Central memory CD4-positive, alpha-beta T cell (primary cell): ENCODE measurements around the gene METTL1.
A peak's percentile ranks its signal among the peaks of the same experiment; 100 is the strongest.
"Not testable (repeated sequence)": the region's sequence is repeated elsewhere in the genome, so short reads cannot be mapped to it uniquely, and the experiment has no call there.

Experiments used
- DNase-seq: peaks from one replicate; pipeline ENCODE4 v3.0.0; 2022

Gene METTL1

GRCh38 chr12:57796996-57797395 is 25.1 kb upstream of the METTL1 start:
- DNase-seq, result no peak

- no peak for DNase-seq
These were observed 23.4 kb upstream of the METTL1 start for GRCh38 chr12:57795354-57795753.

DNA sequence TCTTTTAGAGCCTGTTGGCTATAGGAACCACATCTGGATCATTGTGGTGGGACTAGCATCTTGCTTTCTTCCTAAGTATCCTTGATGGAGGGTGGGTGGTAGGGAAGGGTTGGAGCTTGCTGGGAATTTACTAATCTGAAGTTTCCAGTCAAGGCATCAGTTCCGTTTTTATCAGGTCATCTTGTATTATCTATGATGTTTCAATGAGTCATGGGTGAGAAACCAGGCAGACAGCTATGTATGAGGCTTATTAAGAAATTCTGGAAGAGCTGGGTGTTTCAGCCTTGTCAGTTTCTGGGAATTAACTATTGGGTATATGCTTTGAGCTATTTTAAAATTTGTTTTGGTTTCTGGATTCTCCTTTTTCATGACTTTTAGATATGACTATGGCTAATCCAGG is 22.0 kb upstream of the METTL1 start:
- no peak for DNase-seq

DNA sequence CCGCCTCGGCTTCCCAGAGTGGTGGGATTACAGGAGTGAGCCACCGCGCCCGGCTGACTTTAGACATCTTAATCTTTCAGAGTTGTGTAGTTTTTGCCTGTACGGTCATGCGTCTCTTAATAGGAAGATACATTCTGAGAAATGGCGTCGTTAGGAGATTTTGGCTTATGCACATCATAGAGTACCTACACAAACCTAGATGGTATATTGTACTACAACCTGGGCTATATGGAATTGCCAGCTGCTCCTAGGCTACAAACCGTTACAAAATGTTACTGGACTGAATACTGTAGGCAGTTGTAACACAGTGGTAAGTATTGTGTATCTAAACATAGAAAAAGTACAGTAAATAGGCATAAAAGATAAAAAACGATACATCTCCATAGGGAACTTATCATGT is 12.0 kb upstream of the METTL1 start:
- DNase-seq, result no peak

DNA sequence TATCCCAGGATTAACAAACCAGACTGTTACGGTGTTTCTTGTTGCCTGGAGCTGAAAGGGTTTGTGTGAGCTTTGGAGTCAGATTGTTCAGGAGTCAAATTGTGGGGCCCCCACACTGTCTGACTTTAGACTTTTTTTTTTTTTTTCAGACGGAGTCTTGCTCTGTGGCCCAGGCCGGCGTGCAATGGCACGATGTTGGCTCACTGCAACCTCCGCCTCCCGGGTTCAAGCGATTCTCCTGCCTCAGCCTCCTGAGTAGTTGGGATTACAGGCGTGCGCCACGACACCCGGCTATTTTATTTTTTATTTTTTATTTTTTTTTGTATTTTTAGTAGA is 11.5 kb upstream of the METTL1 start:
- DNase-seq, result no peak

GRCh38 chr12:57782608-57783465 is 10.9 kb upstream of the METTL1 start, which contains the start of gene TSFM:
Gene TSFM (plus strand): TSS chr12:57782787. CDS start chr12:57782802, 15 bp downstream.
- peak; percentile 93 for DNase-seq

DNA sequence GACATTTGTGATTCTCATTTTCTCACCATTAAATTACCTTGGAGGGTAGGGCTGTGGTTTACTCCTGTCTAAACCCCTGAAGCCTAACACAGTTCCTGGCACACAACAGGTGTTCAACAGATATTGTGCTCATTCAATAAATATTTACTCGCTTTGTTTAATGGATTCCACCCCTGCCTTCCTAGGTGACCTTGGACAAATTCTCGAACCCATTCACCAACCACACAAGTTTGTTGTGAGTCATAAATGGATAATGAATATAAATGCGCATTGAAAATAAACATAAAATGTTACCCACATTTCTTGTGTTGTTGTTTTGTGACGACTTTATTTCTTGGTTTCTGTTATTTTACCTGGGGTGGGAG is 10.3 kb upstream of the METTL1 start:
- DNase-seq, result no peak

DNA sequence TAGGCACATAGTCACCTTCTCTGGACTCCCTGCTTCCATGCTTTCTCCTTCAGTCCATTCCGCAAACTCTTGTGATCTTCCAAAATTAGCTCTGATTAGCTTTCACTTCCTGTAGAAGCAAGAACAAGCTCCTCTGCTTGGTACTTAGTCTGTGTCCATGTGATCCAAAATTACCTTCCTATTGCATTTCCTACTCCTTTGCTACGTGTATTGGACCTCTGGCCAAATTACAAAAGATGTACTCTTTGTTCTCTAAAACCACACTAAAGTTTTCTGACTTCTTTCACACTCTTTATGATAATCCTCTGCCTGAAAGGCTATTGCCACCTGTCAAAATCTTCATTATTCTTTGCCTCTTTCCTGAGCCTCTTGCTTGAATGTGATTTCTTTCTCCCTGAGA is 9.9 kb upstream of the METTL1 start:
- DNase-seq, result no peak

DNA sequence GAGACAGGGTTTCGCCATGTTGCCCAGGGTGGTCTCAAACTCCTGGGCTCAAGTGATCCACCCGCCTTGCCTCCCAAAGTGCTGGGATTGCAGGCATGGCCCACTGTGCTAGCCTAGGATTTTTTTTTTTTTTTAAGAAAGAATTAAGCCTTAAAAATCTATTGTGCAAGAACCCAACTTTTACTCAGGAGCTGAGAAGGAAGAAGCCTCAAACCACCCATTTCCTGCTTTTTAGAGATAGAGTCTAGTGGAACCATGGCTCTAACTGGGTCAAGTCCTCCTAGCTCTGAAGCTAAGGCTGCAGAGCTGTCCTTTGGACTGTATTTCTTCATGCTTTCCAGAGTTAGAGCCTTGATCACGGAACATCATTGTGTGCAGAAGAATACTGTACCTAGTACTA is 9.3 kb upstream of the METTL1 start:
- DNase-seq, result peak; percentile 47

DNA sequence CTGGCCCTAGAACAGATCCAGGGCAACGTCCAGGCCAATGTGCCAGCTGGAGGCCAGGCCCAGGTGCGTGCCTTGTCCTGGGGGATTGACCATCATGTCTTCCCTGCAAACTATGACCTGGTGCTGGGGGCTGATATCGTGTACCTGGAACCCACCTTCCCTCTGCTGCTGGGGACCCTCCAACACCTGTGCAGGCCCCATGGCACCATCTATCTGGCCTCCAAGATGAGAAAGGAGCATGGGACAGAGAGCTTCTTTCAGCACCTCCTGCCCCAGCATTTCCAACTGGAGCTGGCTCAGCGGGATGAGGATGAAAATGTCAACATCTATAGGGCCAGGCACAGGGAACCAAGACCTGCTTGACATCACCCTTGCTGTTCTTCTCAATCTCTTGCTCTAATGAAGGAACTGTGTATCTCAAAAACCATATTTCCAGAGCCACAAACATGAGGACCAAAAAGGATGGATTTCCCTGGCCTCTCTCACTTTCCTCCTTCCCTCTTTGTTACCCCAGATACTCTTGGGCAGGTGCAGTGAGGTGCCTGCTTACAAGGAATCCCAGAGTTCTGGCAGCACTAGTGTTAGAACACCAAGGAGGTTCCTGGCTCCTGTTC is 8.5 kb upstream of the METTL1 start:
- no peak for DNase-seq

- DNase-seq, result no peak
These were observed 7.8 kb upstream of the METTL1 start for GRCh38 chr12:57779736-57780135.

GRCh38 chr12:57777911-57778310 is 6.0 kb upstream of the METTL1 start:
- DNase-seq, result no peak

GRCh38 chr12:57777367-57777766 is 5.5 kb upstream of the METTL1 start:
- no peak for DNase-seq

GRCh38 chr12:57776247-57776587 is 4.3 kb upstream of the METTL1 start:
- DNase-seq, result no peak

DNA sequence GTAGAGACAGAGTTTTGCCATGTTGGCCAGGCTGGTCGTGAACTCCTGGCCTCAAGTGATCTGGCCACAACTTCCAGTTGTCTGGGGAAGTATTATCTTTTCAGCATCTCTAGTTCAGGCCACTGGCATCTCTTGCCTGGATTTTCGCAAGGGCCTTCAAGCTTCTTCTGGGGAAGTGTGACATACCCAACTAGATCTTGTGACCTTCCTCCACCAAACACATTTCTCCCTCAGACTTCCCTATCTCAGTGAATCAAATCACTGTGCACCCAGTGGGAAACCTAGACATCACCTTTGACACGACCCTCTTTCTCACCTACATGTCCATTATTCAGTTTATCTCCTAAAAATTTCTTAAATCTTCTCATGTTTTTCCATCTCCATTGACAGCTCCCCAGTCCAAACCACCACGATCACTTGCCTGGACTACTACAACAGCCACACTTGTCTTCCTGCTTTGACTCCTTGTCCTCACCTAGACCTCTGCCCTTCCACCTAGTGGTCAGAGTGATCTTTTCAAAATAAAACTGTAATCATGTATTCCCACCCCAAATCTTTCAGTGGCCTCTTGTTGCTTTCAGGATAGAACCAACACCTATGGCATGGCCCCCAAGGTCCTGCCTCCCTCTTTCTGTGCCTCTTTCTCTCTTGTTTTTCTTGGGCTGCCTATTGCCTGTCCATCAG is 3.8 kb upstream of the METTL1 start:
- no peak for DNase-seq

GRCh38 chr12:57775044-57775443 is 3.1 kb upstream of the METTL1 start:
- DNase-seq, result no peak

GRCh38 chr12:57774634-57775033 is 2.7 kb upstream of the METTL1 start:
- DNase-seq, result not testable (repeated sequence)

GRCh38 chr12:57772429-57773322 is 771 bp upstream of the METTL1 start, which contains the start of gene EEF1AKMT3:
Gene EEF1AKMT3 (plus strand): TSS chr12:57772614. CDS start chr12:57772725, 111 bp downstream.
- no peak for DNase-seq

DNA sequence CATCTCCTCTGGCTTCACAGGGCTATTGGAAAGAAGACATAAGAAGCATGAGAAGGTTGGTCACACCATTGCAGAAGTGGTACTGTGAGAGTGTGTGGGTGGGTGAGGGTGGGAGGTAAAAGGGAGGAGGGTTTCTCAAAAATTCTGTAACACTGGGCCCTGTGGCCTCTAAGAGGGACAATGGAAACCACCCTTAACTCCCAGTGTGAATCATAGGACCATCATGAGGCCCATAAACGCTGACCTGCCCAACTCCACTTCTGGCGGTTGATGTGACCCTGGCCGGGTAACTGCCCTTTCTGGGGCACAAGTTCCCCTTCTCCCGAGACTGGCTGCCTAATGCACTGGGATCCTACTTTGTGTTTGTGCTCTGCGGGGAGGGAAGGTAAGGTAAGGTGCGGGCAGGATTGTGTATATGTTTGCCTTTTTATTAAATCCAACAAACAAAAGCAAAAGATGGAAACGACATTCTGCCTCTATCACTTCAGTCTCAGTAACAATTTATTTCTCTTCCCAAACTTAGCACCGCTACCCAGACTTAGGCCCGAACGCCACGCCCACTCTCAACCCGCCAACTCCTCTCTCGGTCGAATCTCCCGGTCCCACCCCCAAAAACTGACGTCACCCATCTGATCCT is 551 bp downstream of the METTL1 start:
- DNase-seq, result no peak

- DNase-seq, result no peak
These were observed 1.2 kb downstream of the METTL1 start for GRCh38 chr12:57770734-57771133.

- DNase-seq, result no peak
These were observed 2.3 kb downstream of the METTL1 start for GRCh38 chr12:57769594-57769993.

GRCh38 chr12:57767876-57768275 is 4.0 kb downstream of the METTL1 start:
- DNase-seq, result no peak
